Osteoblast (primary cell): ENCODE data around the gene TYMS. TPM values are rescaled to one million over a fixed set of nuclear protein-coding genes. Genes with fewer than 3 reads are reported as not detected.

ENCODE experiments used
- DNase-seq: peaks from one replicate; pipeline ENCODE4 v3.0.0; 2011; ENCODE audit warnings: low spot score, mixed read lengths; ENCODE audit not compliant: insufficient read length; ENCODE audit errors: missing footprints
- H2AFZ ChIP-seq: 2 replicates; pipeline ENCODE4 v1.6.0; 2011; ENCODE audit warnings: mild to moderate bottlenecking, low read length
- H3K27ac ChIP-seq: 2 replicates; pipeline ENCODE4 v1.5.1; 2011; ENCODE audit warnings: mild to moderate bottlenecking, low read depth, low read length, moderate library complexity
- H3K27me3 ChIP-seq: 2 replicates; pipeline ENCODE4 v1.6.0; 2012; ENCODE audit warnings: mild to moderate bottlenecking, control low read depth, inconsistent platforms, low read length, moderate library complexity; ENCODE audit not compliant: insufficient read depth
- H3K36me3 ChIP-seq: 2 replicates; pipeline ENCODE4 v1.5.1; 2011; ENCODE audit warnings: mild to moderate bottlenecking, low read length, control low read depth, moderate library complexity; ENCODE audit not compliant: insufficient read depth
- H3K4me1 ChIP-seq: 2 replicates; pipeline ENCODE4 v1.5.1; 2011; ENCODE audit warnings: mild to moderate bottlenecking, low read length, control low read depth, moderate library complexity; ENCODE audit not compliant: insufficient read depth
- H3K4me2 ChIP-seq: 2 replicates; pipeline ENCODE4 v1.6.0; 2011; ENCODE audit warnings: mild to moderate bottlenecking, low read length; ENCODE audit not compliant: insufficient read depth
- H3K4me3 ChIP-seq: fragments of 200-600 bp; sonication (generic); 3 replicates; pipeline ENCODE4 v1.5.1; 2012; ENCODE audit warnings: mild to moderate bottlenecking, low read length, inconsistent platforms; ENCODE audit not compliant: insufficient read depth
- H3K79me2 ChIP-seq: 2 replicates; pipeline ENCODE4 v1.6.0; 2012; ENCODE audit warnings: mild to moderate bottlenecking, low read length, control low read depth, inconsistent platforms; ENCODE audit not compliant: insufficient read depth
- H3K9me3 ChIP-seq: 2 replicates; pipeline ENCODE4 v1.5.1; 2011; ENCODE audit warnings: low read depth, low read length, control low read depth
- H4K20me1 ChIP-seq: 2 replicates; pipeline ENCODE4 v1.6.0; 2012; ENCODE audit warnings: mild to moderate bottlenecking, low read length, control low read depth; ENCODE audit not compliant: insufficient read depth
- total RNA-seq: library from RNA; depleted of rRNA; stranded (reverse); fragments of >200 nt; gene quantifications from 2 replicates; pipeline ENCODE4 v1.2.3, GENCODE V29; 2012
- TF ChIP-seq, protein P1 (sequence below): IDR thresholded peaks from 2 replicates; pipeline ENCODE4 v1.5.1; 2011; ENCODE audit warnings: mild to moderate bottlenecking, low read depth, low read length, moderate library complexity; ENCODE audit errors: extremely low read depth

TYMS gene
- 4.7 and 5.3 TPM in 2 replicates for total RNA-seq

DNA sequence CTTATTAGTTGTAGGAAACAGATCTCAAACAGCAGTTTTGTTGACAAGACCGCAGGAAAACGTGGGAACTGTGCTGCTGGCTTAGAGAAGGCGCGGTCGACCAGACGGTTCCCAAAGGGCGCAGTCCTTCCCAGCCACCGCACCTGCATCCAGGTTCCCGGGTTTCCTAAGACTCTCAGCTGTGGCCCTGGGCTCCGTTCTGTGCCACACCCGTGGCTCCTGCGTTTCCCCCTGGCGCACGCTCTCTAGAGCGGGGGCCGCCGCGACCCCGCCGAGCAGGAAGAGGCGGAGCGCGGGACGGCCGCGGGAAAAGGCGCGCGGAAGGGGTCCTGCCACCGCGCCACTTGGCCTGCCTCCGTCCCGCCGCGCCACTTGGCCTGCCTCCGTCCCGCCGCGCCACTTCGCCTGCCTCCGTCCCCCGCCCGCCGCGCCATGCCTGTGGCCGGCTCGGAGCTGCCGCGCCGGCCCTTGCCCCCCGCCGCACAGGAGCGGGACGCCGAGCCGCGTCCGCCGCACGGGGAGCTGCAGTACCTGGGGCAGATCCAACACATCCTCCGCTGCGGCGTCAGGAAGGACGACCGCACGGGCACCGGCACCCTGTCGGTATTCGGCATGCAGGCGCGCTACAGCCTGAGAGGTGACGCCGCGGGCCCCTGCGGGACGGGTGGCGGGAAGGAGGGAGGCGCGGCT is at the start of gene TYMS:
Gene TYMS, plus strand, starts transcription at position 343 of the 690 bp plus-strand sequence. Its CDS starts 90 bp downstream, at position 433.
- no peaks in the 10 kb centered on the region for H3K9me3 ChIP-seq
- peak; percentile 89 for DNase-seq
- no peaks in the 10 kb centered on the region for H4K20me1 ChIP-seq
- H3K4me2 ChIP-seq = peak within 1 kb of the TSS; percentile 93
- peaks cover 32% of the 10 kb centered on the region for H3K79me2 ChIP-seq
- no peaks in the 10 kb centered on the region for H3K27me3 ChIP-seq
- peak within 1 kb of the TSS; percentile 96 for H2AFZ ChIP-seq
- H3K4me3 ChIP-seq = peak within 1 kb of the TSS; percentile 95
- H3K36me3 ChIP-seq = no peaks in the 10 kb centered on the region
- H3K4me1 ChIP-seq = peaks cover 8% of the 10 kb centered on the region
- H3K27ac ChIP-seq = peak within 1 kb of the TSS; percentile 56
- TF ChIP-seq, protein P1, sequence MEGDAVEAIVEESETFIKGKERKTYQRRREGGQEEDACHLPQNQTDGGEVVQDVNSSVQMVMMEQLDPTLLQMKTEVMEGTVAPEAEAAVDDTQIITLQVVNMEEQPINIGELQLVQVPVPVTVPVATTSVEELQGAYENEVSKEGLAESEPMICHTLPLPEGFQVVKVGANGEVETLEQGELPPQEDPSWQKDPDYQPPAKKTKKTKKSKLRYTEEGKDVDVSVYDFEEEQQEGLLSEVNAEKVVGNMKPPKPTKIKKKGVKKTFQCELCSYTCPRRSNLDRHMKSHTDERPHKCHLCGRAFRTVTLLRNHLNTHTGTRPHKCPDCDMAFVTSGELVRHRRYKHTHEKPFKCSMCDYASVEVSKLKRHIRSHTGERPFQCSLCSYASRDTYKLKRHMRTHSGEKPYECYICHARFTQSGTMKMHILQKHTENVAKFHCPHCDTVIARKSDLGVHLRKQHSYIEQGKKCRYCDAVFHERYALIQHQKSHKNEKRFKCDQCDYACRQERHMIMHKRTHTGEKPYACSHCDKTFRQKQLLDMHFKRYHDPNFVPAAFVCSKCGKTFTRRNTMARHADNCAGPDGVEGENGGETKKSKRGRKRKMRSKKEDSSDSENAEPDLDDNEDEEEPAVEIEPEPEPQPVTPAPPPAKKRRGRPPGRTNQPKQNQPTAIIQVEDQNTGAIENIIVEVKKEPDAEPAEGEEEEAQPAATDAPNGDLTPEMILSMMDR = no peak

- no peak overlapping the region for H3K27ac ChIP-seq
- no peaks in the 10 kb centered on the region for H3K36me3 ChIP-seq
- DNase-seq = no peak
- H3K4me1 ChIP-seq = no peaks in the 10 kb centered on the region
- no peaks in the 10 kb centered on the region for H3K9me3 ChIP-seq
- H3K79me2 ChIP-seq = no peaks in the 10 kb centered on the region
- no peaks in the 10 kb centered on the region for H4K20me1 ChIP-seq
- peaks cover 8% of the 10 kb centered on the region for H3K27me3 ChIP-seq
- TF ChIP-seq, protein P1 = no peak
- H3K4me3 ChIP-seq = no peak overlapping the region
- H3K4me2 ChIP-seq = no peak overlapping the region
- H2AFZ ChIP-seq = no peak overlapping the region
Measured at GRCh38 chr18:607930-608329, 49.5 kb upstream of the TYMS start.

GRCh38 chr18:610214-610928 is 47.1 kb upstream of the TYMS start:
- Histone ChIP-seq H3K4me1 (no peaks in the 10 kb centered on the region), H3K27me3 (peaks cover 5% of the 10 kb centered on the region), H3K79me2 (no peaks in the 10 kb centered on the region), H3K4me3 (no peak overlapping the region), H3K36me3 (no peaks in the 10 kb centered on the region), H3K4me2 (no peak overlapping the region), H2AFZ (no peak overlapping the region), H4K20me1 (no peaks in the 10 kb centered on the region), H3K27ac (no peak overlapping the region), H3K9me3 (no peaks in the 10 kb centered on the region)
- TF ChIP-seq, protein P1 = no peak
- no peak for DNase-seq

- DNase-seq = no peak
- Histone ChIP-seq H3K79me2 (no peaks in the 10 kb centered on the region), H3K4me3 (no peak overlapping the region), H3K4me2 (no peak overlapping the region), H3K4me1 (peaks cover 5% of the 10 kb centered on the region), H3K9me3 (no peaks in the 10 kb centered on the region), H3K27ac (no peak overlapping the region), H3K27me3 (peaks cover 2% of the 10 kb centered on the region), H2AFZ (no peak overlapping the region), H4K20me1 (no peaks in the 10 kb centered on the region), H3K36me3 (no peaks in the 10 kb centered on the region)
- TF ChIP-seq, protein P1 = no peak
Measured at GRCh38 chr18:612156-612555, 45.3 kb upstream of the TYMS start.
